Measurements from ENCODE around the gene AHR. TPM values are rescaled to one million over a fixed set of nuclear protein-coding genes. Genes with fewer than 3 reads are reported as not detected.

AHR gene
- total and polyA plus RNA-seq, 2 donors (not counting 1 experiment from before 2014, with no cell fraction given): 4.8 to 11.2 TPM

DNA sequence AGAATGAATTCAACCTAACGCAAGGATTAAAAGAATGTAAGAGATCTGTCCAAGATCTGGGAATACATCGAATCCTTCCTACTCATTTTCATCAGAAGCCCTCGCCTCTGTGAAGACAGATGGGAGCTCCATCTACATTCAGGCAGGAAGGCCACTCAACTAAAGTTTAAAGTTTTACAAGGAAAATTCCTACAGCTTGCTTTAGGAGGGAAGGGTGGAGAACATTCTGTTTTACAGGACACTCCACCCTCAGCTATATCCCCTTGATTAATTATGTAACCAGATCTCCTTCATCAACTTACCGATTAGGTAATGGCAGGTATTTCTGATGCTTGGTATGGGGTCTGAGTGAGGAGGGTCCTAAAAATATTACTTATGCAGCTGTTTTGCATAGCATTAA is 5.6 kb upstream of the AHR start:
- TF ChIP-seq, protein P1, sequence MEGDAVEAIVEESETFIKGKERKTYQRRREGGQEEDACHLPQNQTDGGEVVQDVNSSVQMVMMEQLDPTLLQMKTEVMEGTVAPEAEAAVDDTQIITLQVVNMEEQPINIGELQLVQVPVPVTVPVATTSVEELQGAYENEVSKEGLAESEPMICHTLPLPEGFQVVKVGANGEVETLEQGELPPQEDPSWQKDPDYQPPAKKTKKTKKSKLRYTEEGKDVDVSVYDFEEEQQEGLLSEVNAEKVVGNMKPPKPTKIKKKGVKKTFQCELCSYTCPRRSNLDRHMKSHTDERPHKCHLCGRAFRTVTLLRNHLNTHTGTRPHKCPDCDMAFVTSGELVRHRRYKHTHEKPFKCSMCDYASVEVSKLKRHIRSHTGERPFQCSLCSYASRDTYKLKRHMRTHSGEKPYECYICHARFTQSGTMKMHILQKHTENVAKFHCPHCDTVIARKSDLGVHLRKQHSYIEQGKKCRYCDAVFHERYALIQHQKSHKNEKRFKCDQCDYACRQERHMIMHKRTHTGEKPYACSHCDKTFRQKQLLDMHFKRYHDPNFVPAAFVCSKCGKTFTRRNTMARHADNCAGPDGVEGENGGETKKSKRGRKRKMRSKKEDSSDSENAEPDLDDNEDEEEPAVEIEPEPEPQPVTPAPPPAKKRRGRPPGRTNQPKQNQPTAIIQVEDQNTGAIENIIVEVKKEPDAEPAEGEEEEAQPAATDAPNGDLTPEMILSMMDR (IDR thresholded peaks at IDR 0.05): no peak
- no peak for TF ChIP-seq EZH2 (IDR thresholded peaks at IDR 0.05; ENCODE audit: borderline replicate concordance, insufficient read depth, low read depth, low read length, poor library complexity, severe bottlenecking)
- Histone ChIP-seq H3K9ac (ENCODE audit: low read length) (no peak overlapping the region), H3K36me3 (replicated peaks in 1 of 2; ENCODE audit: control extremely low read depth in 1 of 2, control insufficient read depth in 1 of 2, extremely low read depth in 1 of 2, insufficient read depth in 2 of 2, low read length in 1 of 2) (no peaks in the 10 kb centered on the region), H2AFZ (ENCODE audit: insufficient read depth, low read depth, low read length, poor library complexity, severe bottlenecking) (no peak overlapping the region), H3K4me3 (ENCODE audit: control extremely low read depth in 1 of 5, extremely low read depth in 1 of 5, insufficient read depth in 1 of 5, low read depth in 2 of 5, low read length in 4 of 5) (no peak overlapping the region), H3K79me2 (ENCODE audit: control insufficient read depth, insufficient read depth, low read length) (no peaks in the 10 kb centered on the region), H3K27me3 (replicated peaks in 1 of 4; ENCODE audit: control extremely low read depth in 1 of 4, control insufficient read depth in 3 of 4, insufficient read depth in 4 of 4, low read length in 3 of 4) (no peaks in the 10 kb centered on the region), H3K9me3 (ENCODE audit: control extremely low read depth in 1 of 3, control insufficient read depth in 2 of 3, insufficient read depth in 1 of 3, low read length in 2 of 3) (no peaks in the 10 kb centered on the region), H4K20me1 (ENCODE audit: control insufficient read depth, insufficient read depth, low read length, poor library complexity, severe bottlenecking) (no peaks in the 10 kb centered on the region), H3K4me1 (ENCODE audit: control insufficient read depth in 2 of 2, insufficient read depth in 2 of 2, low read length in 2 of 2) (peaks cover 7 to 13% of the 10 kb centered on the region in 2 donors), H3K27ac (ENCODE audit: low read length in 2 of 2) (no peak overlapping the region), H3K4me2 (replicated peaks; ENCODE audit: low read depth, low read length, poor library complexity, severe bottlenecking) (no peak overlapping the region)
- H3K9me3 Mint-ChIP-seq (ENCODE audit: insufficient read depth): no peaks in the 10 kb centered on the region
- no peak for DNase-seq
- CTCF ChIA-PET: interaction anchor here (1.5 kb wide), 1 partner anchor 10 kb away, joined by 3 read pairs; no protein-coding TSS in a partner anchor
- no peak overlapping the region for H3K27ac Mint-ChIP-seq
- no CpG with 5 or more reads among the region's 4 CpGs for WGBS (ENCODE audit: insufficient coverage)
- H3K4me3 Mint-ChIP-seq: no peak overlapping the region
- peaks cover 9% of the 10 kb centered on the region for H3K4me1 Mint-ChIP-seq
- no peaks in the 10 kb centered on the region for H3K27me3 Mint-ChIP-seq
- ATAC-seq (ENCODE audit: low read depth): no peak
- intact Hi-C loops (cut with micrococcal nuclease): no loop called here
- POLR2A ChIA-PET: no interaction called here

DNA sequence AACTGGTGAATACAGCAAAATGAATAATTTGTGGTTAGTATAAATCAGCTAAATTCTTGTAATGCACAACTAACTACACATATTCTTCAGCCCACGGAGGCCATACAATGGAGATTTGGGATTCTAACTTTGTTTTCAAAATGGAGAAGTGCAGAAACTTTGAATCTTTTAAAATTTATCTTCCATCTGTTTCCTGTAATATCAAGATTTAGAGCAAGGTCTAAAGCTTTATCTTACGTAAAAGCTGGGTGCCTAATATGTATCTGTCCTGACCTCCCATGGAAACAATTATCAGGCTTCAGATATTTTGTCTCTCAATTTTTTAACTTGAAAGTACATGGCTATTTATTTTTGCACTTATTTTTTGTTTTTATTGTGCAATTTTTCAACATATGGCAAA is 5.0 kb upstream of the AHR start:
- WGBS (ENCODE audit: insufficient coverage): no CpG with 5 or more reads among the region's 2 CpGs
- H3K27ac Mint-ChIP-seq: no peak overlapping the region
- H3K4me1 Mint-ChIP-seq: peaks cover 14% of the 10 kb centered on the region
- POLR2A ChIA-PET: no interaction called here
- ATAC-seq (ENCODE audit: low read depth) (no peak), DNase-seq (no peak)
- peaks cover 2% of the 10 kb centered on the region for H3K9me3 Mint-ChIP-seq (ENCODE audit: insufficient read depth)
- TF ChIP-seq, protein P1 (IDR thresholded peaks at IDR 0.05): no peak
- TF ChIP-seq EZH2 (IDR thresholded peaks at IDR 0.05; ENCODE audit: borderline replicate concordance, insufficient read depth, low read depth, low read length, poor library complexity, severe bottlenecking): no peak
- Histone ChIP-seq H3K27me3 (replicated peaks in 1 of 4; ENCODE audit: control extremely low read depth in 1 of 4, control insufficient read depth in 3 of 4, insufficient read depth in 4 of 4, low read length in 3 of 4) (no peaks in the 10 kb centered on the region), H3K4me1 (ENCODE audit: control insufficient read depth in 2 of 2, insufficient read depth in 2 of 2, low read length in 2 of 2) (peaks cover 11 to 15% of the 10 kb centered on the region in 2 donors), H2AFZ (ENCODE audit: insufficient read depth, low read depth, low read length, poor library complexity, severe bottlenecking) (no peak overlapping the region), H3K9me3 (ENCODE audit: control extremely low read depth in 1 of 3, control insufficient read depth in 2 of 3, insufficient read depth in 1 of 3, low read length in 2 of 3) (no peaks in the 10 kb centered on the region), H3K79me2 (ENCODE audit: control insufficient read depth, insufficient read depth, low read length) (no peaks in the 10 kb centered on the region), H3K36me3 (replicated peaks in 1 of 2; ENCODE audit: control extremely low read depth in 1 of 2, control insufficient read depth in 1 of 2, extremely low read depth in 1 of 2, insufficient read depth in 2 of 2, low read length in 1 of 2) (no peaks in the 10 kb centered on the region), H3K4me3 (ENCODE audit: control extremely low read depth in 1 of 5, extremely low read depth in 1 of 5, insufficient read depth in 1 of 5, low read depth in 2 of 5, low read length in 4 of 5) (no peak overlapping the region), H3K9ac (ENCODE audit: low read length) (no peak overlapping the region), H3K27ac (ENCODE audit: low read length in 2 of 2) (no peak overlapping the region), H3K4me2 (replicated peaks; ENCODE audit: low read depth, low read length, poor library complexity, severe bottlenecking) (no peak overlapping the region), H4K20me1 (ENCODE audit: control insufficient read depth, insufficient read depth, low read length, poor library complexity, severe bottlenecking) (no peaks in the 10 kb centered on the region)
- H3K4me3 Mint-ChIP-seq: no peak overlapping the region
- CTCF ChIA-PET: no interaction called here
- intact Hi-C loops (cut with micrococcal nuclease): no loop called here
- no peaks in the 10 kb centered on the region for H3K27me3 Mint-ChIP-seq
